ENCODE measurements around the gene B9D1.

The B9D1 gene

GRCh38 chr17:19365499-19365817 is 2.9 kb upstream of the B9D1 start:
- H3K27me3 ChIP-seq (ENCODE audit: insufficient read depth, low read depth, severe bottlenecking): no peaks in the 10 kb centered on the region
- no peak for TF ChIP-seq CTCF (IDR thresholded peaks at IDR 0.05; ENCODE audit: low read depth, low read length)
- DNase-seq: no peak
- no peaks in the 10 kb centered on the region for H3K36me3 ChIP-seq
- H3K27ac ChIP-seq: peak overlapping the region; percentile 64
- H3K4me3 ChIP-seq (ENCODE audit: low read depth, low read length): no peak overlapping the region
- no peaks in the 10 kb centered on the region for H3K9me3 ChIP-seq (ENCODE audit: severe bottlenecking)

- Histone ChIP-seq H3K27me3 (ENCODE audit: insufficient read depth, low read depth, severe bottlenecking) (no peaks in the 10 kb centered on the region), H3K4me3 (ENCODE audit: low read depth, low read length) (no peak overlapping the region), H3K27ac (peak overlapping the region; percentile 64), H3K36me3 (no peaks in the 10 kb centered on the region), H3K9me3 (ENCODE audit: severe bottlenecking) (no peaks in the 10 kb centered on the region)
- DNase-seq: peak; percentile 52
- TF ChIP-seq CTCF (IDR thresholded peaks at IDR 0.05; ENCODE audit: low read depth, low read length): no peak
Observed at GRCh38 chr17:19364699-19365498, 2.4 kb upstream of the B9D1 start.

GRCh38 chr17:19363460-19364035 is 1.0 kb upstream of the B9D1 start:
- no peak for TF ChIP-seq CTCF (IDR thresholded peaks at IDR 0.05; ENCODE audit: low read depth, low read length)
- H3K27me3 ChIP-seq (ENCODE audit: insufficient read depth, low read depth, severe bottlenecking): no peaks in the 10 kb centered on the region
- no peaks in the 10 kb centered on the region for H3K9me3 ChIP-seq (ENCODE audit: severe bottlenecking)
- no peaks in the 10 kb centered on the region for H3K36me3 ChIP-seq
- H3K4me3 ChIP-seq (ENCODE audit: low read depth, low read length): no peak overlapping the region
- H3K27ac ChIP-seq: no peak overlapping the region
- no peak for DNase-seq

GRCh38 chr17:19363114-19363438 is 553 bp upstream of the B9D1 start:
- no peak overlapping the region for H3K27ac ChIP-seq
- H3K27me3 ChIP-seq (ENCODE audit: insufficient read depth, low read depth, severe bottlenecking): no peaks in the 10 kb centered on the region
- peak overlapping the region; percentile 62; the same call in 1 of the 2 replicates for H3K4me3 ChIP-seq (ENCODE audit: low read depth, low read length)
- DNase-seq: no peak
- H3K36me3 ChIP-seq: no peaks in the 10 kb centered on the region
- H3K9me3 ChIP-seq (ENCODE audit: severe bottlenecking): no peaks in the 10 kb centered on the region
- no peak for TF ChIP-seq CTCF (IDR thresholded peaks at IDR 0.05; ENCODE audit: low read depth, low read length)

GRCh38 chr17:19361944-19362276 is 613 bp downstream of the B9D1 start:
- H3K36me3 ChIP-seq: peaks cover 4% of the 10 kb centered on the region
- no peaks in the 10 kb centered on the region for H3K9me3 ChIP-seq (ENCODE audit: severe bottlenecking)
- peak overlapping the region; percentile 62 for H3K4me3 ChIP-seq (ENCODE audit: low read depth, low read length)
- no peak for DNase-seq
- H3K27ac ChIP-seq: peak overlapping the region; percentile 86
- no peak for TF ChIP-seq CTCF (IDR thresholded peaks at IDR 0.05; ENCODE audit: low read depth, low read length)
- H3K27me3 ChIP-seq (ENCODE audit: insufficient read depth, low read depth, severe bottlenecking): no peaks in the 10 kb centered on the region

- no peak overlapping the region for H3K4me3 ChIP-seq (ENCODE audit: low read depth, low read length)
- DNase-seq: no peak
- TF ChIP-seq CTCF (IDR thresholded peaks at IDR 0.05; ENCODE audit: low read depth, low read length): no peak
- H3K9me3 ChIP-seq (ENCODE audit: severe bottlenecking): no peaks in the 10 kb centered on the region
- H3K27ac ChIP-seq: no peak overlapping the region
- H3K36me3 ChIP-seq: peaks cover 8% of the 10 kb centered on the region
- H3K27me3 ChIP-seq (ENCODE audit: insufficient read depth, low read depth, severe bottlenecking): no peaks in the 10 kb centered on the region
Observed at GRCh38 chr17:19361326-19361725, 1.2 kb downstream of the B9D1 start.
